IPS-NIHi11 (cell line): ENCODE data around the gene TARBP2.
A peak's percentile ranks its signal among the peaks of the same experiment; 100 is the strongest.

ENCODE experiments used
- DNase-seq: peaks from one replicate; pipeline ENCODE4 v3.0.0; 2012; ENCODE audit warnings: mixed read lengths, low spot score

The TARBP2 gene

DNA sequence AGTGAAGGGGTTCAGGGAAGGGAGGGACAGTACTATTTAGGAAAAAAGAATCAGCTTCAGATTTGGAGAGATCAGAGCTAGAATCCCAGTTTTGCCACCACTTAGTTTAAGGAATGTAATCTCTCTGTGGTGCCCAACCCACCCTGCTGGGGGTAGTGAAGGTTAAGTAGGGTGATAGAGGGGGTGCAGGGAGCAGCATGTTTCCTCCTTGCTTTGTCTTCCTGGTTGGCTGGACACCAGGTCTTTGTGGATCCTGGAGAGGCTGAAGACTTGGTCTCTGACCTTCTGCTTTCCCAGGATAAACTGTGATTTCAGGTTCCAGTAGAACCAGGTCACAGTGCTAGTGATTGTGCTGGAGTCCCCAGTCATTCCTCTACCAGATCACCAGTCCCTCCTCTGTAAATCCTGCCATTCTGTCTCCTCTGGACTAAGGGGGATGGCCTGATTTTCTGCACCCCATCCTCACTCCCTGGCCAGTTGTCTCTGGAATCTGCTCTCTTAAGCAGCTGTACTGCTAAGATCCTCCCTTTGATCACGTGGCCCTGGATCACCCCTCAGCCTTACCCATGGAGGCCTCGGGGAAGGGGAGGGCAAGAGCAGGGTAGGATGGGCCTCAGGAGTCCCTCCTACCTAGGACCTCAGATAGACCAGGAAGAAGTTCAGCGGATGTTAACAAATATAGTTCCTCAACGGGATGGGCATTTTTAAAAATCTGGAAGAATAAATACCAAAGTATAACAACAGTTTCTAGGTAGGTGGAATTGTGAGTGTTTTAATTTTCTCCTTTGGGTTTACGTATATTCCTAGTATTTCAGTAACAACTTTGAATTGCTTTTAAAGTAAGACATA, 5.0 kb upstream of the TARBP2 start:
- DNase-seq = peak; percentile 36

DNA sequence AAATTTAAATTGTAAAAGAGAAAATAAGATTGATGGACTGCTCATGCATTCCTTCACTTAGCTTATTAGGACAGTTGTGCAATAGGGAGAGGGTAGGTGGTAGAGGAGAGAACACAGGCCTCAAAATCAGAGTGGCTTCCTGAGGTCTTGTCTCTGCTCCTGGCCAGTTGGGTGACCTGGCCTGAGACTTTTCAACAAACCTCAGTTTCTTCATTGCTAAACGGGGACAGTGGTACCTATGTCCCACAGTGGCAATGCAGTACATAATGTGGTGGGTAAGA, 4.4 kb upstream of the TARBP2 start:
- DNase-seq = no peak

DNA sequence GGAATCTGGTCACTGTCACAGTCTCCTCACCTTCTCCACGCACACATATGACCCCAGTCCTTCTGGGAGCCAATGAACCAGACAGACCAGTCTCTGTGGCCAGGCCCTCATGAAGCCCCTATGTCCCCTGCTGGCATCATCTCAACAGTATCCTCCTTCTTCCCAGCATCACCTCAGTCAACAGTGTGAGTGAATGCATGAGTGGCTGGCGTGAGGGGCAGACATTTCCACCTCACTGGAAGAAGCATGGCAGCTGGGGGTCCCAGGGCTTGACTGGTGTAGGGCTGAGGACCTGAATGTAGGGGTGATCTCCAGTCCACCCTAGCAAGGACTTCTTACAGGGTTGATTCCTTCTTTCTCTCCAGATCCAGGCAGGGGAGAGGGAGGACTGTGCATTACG, 3.6 kb upstream of the TARBP2 start:
- no peak for DNase-seq

DNA sequence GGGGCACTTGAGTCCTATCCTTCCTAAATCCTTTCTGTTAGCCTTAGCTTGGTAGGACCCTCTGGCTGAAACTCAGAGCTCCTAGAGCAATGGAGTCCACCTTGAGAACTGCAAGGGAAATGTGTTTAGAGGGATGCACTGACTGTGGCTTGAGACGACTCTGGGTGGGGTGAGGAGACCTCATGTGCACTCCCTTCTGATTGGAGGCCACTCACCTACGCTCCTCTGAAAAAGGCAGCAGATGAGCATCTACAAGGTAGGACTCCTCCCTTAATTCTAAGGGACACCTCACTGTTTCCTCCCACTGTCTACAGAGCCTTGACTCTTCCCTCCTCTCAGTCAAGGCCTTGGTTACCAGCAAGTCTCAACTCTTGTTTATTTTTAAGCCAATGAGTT, 2.9 kb upstream of the TARBP2 start:
- DNase-seq = no peak

DNA sequence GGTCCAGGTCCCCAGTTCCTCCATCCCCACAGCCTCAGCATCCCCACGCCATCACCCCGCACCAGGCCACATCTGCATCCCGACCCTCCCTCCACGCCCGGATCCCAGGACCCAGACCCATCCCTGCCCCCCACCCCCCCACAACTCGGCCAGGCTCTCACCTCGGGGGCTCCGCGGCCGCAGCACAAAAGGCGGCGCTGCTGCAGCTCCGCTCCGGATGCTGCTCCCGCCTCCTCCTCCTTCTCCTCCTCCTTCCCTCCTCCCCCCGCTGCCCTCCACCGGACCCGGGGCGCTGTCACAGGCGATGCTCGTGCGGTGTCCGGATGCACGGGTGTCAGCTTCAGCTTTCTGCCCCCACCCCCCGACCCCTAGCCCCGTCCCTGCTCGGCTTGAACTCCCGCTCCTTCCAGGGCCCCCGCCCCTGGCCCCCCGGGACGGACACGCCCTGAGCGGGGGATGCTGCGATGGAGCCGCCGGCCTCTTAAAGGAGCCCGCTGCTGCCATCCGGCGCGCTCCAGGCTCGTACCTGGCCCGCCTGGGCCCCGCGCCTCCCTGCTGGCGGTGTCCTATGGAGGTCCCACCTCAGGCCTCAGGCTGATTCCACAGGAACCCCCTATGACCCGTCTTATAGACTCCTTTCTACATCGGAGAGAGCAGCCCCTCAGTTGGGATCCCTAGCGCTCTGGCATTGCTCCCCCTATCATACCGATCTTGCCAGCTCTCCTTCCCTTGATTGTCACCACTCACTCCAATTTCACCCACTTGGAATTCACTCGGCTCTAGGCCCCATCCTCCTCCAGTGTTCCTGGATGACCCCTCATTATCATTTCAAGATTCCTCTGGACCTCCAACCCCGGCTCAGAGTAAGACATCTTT, 1.6 kb upstream of the TARBP2 start, which contains the start of gene MAP3K12:
Gene MAP3K12, minus strand, starts transcription at position 193 of the 876 bp plus-strand sequence. CDS start 12,067 bp downstream, outside the sequence.
- DNase-seq = peak; percentile 54

DNA sequence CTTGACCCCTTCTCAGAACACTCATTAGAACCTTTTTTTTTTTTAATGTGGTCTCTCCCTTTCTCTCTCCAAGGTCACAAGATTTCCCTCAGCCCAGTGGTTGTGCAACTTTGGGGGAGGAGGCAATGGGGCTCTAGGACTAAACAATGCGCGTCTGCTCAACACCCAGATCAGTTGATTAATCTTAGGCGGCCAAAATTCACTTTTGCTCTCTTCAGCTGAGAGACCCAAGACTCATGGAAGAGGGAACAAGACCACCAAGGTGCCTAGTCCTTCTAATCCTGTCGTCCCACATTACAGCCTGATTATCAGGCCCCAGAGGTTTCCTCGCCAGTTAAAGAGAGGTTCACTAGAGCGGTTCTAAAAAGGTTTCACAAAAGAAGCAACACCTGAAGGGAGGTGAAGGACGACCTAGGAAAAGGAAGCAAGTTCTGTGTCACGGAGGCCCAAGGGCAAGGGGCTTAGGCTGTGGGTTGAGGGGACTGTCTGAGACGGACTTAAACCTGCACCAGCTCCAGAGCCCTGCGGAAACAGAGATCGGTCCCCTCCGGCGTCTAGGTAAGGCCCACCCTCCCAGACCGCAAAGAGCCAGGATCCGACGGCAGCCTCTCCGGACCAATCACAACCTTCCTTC, 824 bp upstream of the TARBP2 start:
- no peak for DNase-seq

DNA sequence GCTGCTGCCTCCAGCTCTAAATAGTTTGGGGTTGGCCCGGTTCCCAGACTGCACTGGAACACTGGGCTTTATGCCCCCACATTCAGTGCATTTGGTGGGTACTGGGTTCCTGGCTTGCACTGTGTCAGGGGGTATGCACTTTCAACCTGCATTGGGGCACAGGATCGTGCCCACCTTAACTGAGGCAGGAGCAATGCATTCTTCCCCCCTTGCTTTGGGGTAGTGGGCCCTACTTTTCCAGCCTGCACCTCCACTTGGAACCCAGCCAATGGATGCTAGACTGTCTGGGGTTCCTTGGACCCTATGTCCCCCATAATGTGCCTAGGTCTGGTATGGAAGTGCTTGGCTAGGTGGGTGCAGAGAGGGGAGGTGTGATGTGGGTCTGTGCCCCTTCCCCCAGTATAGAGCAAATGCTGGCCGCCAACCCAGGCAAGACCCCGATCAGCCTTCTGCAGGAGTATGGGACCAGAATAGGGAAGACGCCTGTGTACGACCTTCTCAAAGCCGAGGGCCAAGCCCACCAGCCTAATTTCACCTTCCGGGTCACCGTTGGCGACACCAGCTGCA, 615 bp downstream of the TARBP2 start:
- no peak for DNase-seq

DNA sequence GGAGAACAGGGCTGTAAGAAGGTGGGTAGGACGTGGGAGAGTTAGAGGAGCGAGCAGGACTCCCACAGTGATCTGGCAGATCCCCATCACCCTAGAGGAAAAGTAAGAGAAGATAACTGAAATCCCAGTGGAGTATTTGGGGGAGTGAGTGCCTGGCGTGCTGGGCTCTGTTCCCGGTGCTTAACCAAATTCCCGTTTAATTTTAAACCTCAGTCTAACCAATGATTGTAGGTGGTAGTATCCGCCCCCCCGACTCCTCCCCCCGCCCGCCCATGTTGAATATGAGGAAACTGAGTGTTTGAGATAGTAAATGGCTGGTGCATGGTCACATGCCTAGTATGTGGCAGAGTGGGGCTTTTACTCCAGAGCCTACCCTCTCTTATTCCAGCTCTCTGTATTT, 1.2 kb downstream of the TARBP2 start:
- DNase-seq = no peak

DNA sequence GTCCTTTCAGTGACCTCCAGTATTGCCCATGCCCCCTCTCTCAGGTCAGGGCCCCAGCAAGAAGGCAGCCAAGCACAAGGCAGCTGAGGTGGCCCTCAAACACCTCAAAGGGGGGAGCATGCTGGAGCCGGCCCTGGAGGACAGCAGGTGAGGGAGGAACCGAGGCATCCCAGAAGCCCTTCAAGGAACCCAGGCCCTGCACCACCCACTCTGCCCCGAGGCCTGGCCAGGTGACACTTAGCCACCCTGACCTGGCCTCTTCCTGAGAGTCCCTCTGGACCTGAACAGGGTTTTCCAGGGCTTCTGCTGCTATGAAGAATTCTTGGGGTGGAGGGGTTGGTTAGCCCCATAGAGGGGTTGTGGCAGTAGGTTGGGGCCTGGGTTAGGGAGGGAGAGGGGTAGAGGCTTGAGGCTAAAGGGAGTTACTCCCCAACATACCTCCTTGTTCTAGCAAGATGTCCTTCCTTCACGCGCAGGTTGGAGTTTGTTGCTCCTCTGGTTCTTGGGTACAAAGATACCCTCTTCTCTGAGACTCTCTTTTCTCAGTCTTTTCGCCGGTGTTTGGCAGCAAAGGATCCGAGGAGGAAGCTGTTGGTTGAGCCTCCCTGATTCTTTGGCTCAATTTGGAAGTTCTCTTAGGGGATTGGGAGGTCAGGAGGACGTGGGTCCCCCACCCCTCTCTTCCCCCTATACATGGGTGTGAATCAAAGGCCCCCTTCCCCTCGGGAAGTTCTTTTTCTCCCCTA, 2.1 kb downstream of the TARBP2 start:
- no peak for DNase-seq

DNA sequence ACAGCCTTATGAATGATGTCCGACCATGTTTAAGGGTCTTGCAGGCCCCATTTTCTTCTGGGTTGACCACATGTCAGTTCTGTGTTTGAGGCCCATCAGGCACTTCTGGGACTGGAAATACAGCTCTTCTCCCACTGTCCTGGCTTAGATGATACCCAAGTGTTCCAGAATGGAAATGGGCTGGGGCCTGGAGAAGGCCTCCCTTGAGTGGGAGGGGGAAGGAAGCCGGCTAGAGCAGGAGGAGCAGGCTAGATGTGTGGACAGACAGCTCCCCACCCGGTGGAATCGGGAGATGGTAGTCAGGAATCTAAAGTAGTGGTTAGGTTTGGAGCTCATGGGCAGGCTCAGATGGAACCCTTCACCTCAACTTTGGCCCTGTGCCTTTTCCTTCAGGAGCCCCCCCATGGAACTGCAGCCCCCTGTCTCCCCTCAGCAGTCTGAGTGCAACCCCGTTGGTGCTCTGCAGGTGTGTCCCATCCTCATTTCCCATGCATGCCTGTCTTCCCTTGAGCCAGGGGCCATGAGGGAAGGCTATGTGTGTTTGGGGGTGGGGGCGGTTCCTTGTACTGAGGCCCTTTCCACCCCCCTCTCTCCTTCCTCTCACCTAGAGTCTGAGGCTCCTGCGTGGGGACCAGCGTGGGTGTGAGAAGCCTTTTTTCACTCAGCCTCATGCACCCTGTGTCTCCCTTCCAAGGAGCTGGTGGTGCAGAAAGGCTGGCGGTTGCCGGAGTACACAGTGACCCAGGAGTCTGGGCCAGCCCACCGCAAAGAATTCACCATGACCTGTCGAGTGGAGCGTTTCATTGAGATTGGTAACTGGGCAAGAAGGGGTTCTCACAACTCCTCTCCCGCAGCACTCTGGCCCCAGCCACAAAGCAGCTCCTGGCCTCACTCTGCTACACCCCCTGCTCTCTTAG, 3.2 kb downstream of the TARBP2 start:
- no peak for DNase-seq

DNA sequence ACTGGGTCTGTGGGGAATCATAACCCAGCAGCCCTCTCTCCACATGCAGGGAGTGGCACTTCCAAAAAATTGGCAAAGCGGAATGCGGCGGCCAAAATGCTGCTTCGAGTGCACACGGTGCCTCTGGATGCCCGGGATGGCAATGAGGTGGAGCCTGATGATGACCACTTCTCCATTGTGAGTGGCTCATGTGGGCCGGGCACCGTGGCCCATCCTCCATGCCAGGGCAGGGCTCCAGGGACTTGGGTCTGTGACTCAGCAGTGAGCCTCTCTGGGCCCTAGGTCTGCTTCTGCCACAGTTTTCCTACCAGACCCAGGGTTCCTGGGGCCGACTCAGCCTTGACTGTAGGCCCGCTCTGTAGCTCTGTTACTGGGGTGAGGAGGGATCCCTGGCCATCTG, 4.0 kb downstream of the TARBP2 start:
- DNase-seq = no peak

DNA sequence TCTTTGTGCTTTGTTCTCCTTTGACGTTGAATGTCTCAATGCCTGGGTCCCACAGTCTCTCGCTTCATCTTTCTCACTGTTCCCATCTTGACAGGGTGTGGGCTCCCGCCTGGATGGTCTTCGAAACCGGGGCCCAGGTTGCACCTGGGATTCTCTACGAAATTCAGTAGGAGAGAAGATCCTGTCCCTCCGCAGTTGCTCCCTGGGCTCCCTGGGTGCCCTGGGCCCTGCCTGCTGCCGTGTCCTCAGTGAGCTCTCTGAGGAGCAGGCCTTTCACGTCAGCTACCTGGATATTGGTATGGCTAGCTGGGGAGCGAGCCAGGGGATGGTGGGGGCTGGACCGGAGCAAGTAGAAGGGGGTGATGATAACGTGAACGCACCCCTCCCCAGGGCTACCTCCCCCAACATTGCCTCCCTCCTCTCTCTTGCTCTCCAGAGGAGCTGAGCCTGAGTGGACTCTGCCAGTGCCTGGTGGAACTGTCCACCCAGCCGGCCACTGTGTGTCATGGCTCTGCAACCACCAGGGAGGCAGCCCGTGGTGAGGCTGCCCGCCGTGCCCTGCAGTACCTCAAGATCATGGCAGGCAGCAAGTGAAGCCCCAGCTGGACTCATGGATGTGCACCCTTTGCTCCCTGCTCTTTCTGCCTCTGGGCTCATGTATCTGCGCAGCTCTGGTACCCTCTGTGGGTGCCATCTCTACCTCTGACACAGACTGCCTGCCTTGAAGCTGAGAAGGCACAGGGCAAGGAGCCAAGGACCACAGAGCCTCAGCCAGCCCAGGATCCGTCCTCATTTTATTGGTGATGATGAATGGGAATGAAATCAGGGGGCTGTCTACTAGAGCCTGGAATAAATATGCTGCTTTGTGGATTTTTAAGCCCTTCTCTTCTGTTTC, 4.7 kb downstream of the TARBP2 start:
- no peak for DNase-seq

DNA sequence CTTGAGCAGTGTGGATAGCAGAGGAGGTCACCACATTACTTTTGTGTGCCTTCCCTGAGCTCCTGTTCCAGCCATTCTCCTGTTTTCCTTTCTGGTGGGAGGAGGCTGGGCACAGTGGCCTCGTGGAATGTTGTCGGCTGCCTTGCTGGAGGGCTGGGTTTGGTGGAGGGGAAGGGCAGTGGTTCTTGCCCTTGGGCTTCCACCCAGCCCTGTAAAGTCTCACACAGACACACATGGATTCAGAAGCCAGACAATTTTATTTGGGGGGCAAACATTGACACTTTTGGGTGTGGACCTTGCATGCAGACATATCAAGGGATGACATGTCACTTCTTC, 5.3 kb downstream of the TARBP2 start:
- DNase-seq = no peak

DNA sequence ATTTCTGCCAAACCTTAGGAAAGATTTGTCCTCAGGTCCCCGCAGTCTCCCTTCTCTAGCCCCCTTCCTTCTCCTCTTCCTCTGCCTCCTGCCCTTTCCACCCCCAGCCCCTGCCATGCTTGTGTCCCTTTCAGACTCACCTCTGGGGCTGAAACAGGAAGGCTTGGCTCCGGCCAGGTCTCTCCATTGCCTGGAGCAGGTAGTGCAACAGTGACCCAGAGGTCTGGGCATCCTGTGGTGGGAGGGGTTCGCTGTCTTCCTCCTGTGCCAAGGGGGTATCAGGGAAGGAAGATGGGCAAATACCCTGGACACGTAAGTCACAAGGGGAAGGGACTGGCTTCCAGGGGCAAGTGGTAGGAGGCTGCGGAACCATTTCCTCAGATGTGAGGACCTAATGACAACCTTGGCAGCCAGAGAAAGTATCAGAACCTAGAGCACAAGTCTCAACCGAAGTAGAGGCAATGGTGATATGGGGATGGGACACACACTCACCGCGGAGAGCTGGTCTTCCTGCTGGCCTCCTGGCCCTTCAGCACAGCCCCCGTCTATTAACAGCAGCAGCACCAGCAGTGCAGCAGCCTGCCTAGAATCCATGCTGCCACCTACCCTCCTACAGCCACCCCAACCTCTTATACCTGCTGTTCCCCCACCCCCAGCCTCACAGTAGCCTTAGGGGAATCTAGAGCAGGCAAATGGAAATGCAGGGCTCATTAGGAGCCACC, 6.0 kb downstream of the TARBP2 start, which contains the start of gene NPFF:
Gene NPFF, minus strand, starts transcription at position 604 of the 722 bp plus-strand sequence. Its CDS starts 10 bp downstream, at position 594.
- no peak for DNase-seq

DNA sequence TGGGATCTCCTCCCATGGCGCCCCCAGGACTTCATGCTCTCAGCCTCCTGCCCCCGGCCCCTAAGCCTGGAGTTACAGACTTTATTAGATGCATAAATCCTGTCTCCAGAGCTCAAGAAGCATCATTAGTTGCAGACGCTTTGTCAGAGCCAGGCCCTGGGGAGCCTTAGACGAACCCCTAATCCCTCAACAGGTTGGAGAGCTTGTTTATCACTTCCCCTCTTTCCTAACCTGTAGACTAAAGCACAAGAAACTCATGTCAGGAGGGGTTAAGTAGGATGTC, 6.5 kb downstream of the TARBP2 start:
- no peak for DNase-seq

DNA sequence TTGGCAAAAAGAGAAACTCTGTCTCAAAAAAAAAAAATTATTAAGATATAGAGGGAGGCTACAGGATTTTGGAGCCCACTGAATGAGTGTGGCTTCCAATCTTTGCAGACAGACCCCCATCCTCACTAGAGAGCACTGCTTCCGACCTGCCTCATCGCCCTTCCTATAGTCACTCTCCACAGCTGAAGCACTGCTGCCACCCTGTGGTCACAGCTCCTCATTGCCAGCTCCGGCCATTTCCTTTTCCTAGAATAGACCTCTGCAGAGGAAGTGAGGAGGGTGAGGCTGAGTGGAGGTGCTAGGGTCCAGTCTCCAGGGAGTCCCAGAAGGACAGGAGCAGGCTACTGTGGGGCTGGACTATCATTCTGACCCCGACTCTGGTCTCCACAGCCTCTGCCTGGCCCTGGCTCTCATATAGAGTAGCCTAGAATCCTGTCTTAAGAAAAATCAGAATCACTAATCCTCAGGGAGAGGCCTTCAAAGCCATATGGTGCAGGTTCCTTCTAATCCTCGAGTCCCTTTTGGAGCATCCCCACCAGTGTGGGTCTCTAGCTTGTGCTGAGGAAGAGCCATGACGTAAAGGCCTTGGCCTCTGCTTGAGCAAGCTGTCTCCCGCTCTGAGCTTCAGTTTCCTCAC, 7.6 kb downstream of the TARBP2 start:
- DNase-seq = peak; percentile 88

DNA sequence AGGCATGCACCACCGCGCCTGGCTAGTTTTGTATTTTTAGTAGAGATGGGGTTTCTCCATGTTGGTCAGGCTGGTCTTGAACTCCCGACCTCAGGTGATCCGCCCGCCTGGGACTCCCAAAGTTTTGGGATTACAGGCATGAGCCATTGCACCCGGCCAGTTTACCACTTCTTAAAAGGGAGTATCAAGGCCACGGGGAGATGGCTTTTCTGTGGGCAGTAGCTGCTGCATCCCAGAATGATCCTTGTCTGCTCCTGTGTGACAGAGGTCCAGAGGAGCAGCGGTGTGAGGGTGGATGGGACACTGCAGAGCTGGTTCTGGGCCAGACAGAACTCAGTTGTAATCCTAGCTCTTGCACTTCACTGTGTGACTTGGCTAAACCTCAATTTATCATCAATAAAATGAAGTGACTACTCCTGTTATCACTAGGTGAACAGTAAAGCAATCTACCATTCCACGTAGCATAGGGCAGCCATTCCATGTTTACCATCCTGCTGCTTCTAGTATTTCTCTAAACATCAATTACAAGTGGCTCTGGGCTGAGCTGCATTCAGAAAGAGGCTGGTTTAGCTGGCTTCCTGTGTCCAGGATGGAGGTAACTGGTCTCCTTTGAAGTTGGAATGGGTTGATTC, 9.2 kb downstream of the TARBP2 start:
- DNase-seq = no peak

DNA sequence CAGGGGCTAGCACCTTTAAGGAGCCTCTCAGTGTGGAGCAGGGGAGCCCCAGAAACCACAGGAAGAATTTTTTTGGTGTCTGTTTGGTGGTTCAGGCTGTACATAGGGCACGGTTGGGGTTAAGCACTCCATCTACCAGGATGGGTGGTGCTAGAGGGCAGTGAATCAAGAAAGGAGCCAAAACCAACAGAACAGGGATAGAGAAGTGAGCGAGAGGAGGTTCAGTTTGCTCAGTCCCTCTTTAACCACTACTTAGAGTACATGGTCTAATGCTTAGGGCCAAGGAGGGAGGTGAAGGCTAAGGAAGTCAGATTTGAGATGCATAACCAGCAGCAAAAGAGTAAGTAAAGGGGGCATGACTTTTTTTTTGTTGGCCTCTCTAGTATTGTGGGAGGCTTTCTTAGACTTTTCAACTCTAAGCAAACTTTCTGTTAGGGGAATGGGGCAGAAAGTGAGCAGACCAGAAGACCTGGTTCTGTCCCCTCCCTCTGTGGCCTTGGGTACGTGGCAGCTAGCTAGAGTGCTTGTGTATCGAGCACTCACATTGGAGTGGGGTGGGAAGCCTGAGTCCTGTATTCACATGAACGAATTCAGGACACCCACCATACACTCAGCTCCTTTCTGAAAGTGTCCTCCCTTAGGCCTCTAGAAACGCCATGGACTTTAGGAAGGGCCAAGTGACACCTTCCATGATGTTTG, 12.8 kb downstream of the TARBP2 start:
- no peak for DNase-seq
